GM10266 (cell line): Measurements from ENCODE around the gene NARS2.

Experiments used
- DNase-seq: peaks from one replicate; pipeline ENCODE4 v3.0.0; 2012; ENCODE audit errors: extremely low spot score
- TF ChIP-seq, protein P1 (sequence below): IDR thresholded peaks from 2 replicates; pipeline ENCODE4 v1.5.1; 2012; ENCODE audit warnings: mild to moderate bottlenecking, low read depth; ENCODE audit not compliant: control insufficient read depth, insufficient read depth; ENCODE audit errors: missing control alignments

NARS2 gene

DNA sequence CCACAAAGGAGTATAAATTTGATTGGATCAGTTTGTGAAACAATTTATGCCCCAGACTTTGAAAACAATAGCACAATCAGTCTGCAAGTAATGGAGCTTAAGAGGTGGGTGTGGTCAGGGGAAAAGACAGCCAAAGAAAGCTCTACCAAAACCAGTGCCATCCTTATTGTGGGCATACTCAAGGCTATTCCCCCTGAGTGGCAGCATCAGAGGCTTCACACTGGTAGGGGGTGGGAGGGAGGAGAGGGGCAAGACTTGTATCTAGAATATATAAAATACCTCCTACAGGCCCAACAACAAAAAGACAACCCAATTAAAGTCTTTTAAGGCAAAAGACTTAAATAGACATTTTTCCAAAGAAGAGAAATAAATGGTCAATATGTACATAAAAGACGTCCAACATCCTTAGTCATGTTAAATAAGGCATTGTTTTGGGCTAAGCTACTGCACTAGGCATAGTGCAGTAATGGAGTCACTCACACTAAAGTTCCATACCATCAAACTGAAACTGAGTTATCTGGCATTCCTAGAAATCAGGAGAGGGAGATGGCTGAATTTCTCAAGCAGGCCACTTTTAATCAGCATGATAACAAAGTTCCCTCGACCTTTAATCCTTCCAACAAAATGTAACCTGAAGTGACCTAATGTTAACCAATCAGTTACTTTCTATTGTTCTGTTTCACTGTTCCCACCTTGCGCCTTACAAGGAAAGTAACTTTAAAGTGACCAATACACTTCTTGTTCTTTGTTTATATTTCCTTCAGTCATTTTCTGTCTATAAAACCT is 24.8 kb downstream of the NARS2 start:
- TF ChIP-seq, protein P1, sequence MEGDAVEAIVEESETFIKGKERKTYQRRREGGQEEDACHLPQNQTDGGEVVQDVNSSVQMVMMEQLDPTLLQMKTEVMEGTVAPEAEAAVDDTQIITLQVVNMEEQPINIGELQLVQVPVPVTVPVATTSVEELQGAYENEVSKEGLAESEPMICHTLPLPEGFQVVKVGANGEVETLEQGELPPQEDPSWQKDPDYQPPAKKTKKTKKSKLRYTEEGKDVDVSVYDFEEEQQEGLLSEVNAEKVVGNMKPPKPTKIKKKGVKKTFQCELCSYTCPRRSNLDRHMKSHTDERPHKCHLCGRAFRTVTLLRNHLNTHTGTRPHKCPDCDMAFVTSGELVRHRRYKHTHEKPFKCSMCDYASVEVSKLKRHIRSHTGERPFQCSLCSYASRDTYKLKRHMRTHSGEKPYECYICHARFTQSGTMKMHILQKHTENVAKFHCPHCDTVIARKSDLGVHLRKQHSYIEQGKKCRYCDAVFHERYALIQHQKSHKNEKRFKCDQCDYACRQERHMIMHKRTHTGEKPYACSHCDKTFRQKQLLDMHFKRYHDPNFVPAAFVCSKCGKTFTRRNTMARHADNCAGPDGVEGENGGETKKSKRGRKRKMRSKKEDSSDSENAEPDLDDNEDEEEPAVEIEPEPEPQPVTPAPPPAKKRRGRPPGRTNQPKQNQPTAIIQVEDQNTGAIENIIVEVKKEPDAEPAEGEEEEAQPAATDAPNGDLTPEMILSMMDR = no peak
- DNase-seq = no peak

DNA sequence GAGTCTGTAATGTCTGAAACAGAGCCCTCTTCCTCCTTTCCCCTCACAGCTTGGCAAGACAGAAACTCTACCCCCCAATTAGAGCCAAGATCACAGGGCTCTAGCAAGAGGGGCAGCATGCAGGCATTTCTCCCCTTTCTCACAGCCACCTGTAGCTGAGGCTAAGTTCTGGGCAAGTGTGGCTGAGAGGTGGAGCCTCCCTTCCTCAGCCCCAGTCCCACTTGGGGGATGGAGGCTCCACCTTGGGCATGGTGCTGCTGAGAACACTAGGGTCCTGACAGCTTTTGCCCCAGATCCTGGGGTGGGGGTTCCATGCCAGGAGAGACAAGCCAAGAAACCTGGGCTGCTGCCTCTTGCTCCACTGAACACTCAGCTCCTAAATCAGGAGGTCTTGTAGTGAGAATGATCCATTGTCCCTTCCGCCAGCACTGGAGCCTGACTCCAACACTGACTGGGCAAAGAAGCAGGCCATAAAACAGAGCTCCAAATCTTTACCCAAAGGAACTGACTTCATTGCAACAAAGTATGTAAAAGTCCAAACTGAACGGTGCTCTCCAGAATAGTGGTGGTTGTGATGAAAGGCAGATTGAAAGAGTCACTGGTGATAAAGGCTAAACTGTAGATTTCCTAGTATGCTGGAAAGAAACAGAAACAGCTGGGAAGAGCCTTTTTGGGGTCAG is 25.6 kb downstream of the NARS2 start:
- no peak for DNase-seq
- TF ChIP-seq, protein P1 = no peak

DNA sequence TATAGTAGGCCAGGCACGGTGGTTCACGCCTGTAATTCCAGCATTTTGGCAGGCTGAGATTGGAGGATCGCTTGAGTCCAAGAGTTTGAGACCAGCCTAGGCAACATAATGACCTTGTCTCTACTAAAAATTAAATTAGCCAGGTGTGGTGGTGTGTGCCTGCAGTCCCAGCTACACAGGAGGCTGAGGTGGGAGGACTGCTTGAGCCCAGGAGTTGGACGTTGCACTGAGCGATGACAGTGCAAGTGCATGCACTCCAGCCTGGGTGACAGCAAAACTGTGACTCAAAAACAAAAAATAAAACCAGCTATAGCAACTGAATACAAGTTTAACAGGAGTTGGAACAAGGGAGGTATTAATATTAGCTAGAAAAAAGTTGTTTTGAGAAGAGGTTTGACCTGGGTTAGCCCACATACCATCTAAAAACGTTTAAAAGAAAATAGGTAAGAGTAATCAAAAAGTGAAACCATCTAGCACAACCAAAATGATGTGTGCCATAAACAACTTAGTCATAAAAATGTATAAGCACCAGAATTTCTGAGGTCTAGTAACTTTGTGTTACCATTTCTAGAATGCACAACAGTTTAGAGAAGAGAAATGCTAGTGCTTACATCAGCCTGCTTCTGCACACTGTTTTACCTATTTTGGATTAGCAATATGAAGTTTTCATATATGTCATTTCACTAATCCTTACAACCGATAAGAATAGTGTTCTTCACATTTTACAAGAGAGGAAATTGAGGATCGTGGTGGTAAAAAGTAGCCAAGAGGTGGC is 26.5 kb downstream of the NARS2 start:
- no peak for DNase-seq
- TF ChIP-seq, protein P1 = no peak

GRCh38 chr11:78542007-78542406 is 32.7 kb downstream of the NARS2 start:
- TF ChIP-seq, protein P1 = no peak
- peak; percentile 25 for DNase-seq

- no peak for DNase-seq
- TF ChIP-seq, protein P1 = no peak
Measured at GRCh38 chr11:78541537-78541936, 33.1 kb downstream of the NARS2 start.

- DNase-seq = no peak
- TF ChIP-seq, protein P1 = no peak
Measured at GRCh38 chr11:78540256-78540655, 34.4 kb downstream of the NARS2 start.

DNA sequence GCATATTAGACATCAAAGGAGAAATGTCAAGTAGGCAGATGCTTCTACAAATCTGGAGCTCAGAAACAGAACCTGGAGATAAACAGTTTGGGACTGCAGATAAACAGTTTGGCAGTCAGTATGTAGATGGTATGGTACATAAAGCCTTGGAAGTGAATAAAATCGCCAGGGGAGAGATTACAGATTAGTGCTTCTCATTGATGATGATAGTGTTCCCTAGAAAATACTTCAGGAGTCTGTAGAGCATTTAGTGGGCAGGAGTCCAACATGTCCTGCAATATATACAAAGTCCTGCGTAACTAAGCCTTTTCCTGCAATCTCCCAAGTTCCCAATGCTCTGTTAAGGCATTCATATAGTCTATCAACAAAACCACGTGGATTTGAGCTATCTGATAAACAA is 35.2 kb downstream of the NARS2 start:
- TF ChIP-seq, protein P1 = no peak
- no peak for DNase-seq
